ENCODE measurements around the gene PMAIP1.
A peak's percentile ranks its signal among the peaks of the same experiment; 100 is the strongest.
"Not testable (repeated sequence)": the region's sequence is repeated elsewhere in the genome, so short reads cannot be mapped to it uniquely, and the experiment has no call there.

The PMAIP1 gene

GRCh38 chr18:59885579-59886163 is 14.1 kb upstream of the PMAIP1 start:
- DNase-seq = no peak

DNA sequence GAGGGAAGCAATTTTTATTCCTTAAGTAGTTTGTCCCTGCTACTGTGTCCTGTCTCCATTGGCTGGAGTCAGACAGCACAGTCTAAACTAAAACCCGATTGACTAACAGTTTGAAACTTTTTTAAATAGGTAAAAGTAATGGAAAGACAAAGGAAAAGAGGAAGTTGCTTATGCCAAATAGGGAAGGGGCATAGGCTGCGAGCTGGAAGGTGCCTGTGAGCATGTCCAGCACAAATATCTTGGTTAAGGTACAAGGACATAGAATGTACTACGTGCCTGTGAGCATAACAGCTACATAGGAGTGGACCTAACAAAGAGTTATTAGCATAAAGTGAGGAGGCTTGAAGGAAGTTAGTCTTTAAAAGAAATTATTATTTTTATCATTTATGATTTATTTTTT is 13.4 kb upstream of the PMAIP1 start:
- not testable (repeated sequence) for DNase-seq

GRCh38 chr18:59892123-59892522 is 7.7 kb upstream of the PMAIP1 start:
- no peak for DNase-seq

DNA sequence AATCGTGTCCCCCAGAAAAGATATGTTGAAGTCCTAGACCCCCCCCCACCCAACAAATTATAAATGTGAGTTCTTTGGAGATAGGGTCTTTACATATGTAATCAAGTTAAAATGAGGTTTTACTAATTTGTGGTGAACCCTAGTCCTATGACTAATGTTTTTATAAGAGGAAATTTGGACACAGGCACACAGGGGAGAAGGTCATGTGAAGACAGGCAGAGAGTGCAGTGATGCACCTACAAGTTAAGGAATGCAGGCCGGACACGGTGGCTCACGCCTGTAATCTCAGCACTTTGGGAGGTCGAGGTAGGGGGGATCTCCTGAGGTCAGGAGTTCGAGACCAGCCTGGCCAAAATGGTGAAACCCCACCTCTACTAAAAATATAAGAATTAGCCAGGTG is 5.8 kb upstream of the PMAIP1 start:
- no peak for DNase-seq

DNA sequence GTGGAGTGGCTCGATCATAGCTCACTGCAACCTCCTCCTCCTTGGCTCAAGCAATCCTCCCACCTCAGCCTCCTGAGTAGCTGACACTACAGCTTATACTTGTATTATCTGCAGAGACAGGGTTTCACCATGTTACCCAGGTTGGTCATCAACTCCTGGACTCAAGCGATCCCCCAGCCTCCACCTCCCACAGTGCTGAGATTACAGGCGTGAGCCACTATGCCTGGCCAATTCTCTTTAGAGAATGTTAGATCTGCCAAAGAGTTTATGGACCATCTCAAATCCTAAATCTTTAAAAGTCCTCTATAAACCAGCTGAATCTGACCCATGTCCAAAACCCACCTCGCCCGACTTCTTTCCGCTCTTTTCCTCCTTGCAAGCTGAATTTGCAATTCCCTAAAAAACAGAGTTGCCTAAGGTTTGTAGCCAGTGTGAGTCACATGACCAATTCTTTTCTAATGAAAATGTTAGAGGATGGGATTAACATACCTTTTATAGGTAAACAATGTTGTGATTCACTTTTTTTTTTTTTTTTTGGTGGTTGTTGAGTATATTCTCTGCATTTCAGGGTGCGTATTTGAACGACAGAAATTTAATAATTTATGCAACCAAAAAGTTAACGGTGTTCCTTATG is 2.4 kb upstream of the PMAIP1 start:
- DNase-seq = no peak

DNA sequence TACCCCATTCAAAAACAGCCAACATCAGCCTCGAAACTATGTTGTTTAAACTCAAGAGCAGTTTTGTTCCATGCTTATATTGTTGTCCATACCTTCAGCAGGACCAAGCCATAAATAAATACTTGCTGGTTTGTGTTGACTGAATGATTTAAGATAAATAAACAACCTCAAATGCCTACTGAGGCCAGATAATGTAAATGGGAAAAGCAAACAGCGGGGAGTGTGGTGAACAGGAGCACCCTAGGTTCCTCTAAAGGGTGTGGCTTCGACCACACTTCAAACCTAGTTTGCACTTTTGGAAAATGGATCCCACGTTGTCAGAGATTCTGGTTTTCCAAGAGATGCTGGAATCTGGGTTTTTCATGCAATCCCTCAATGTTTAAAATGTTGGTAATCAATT is 1.7 kb upstream of the PMAIP1 start:
- no peak for DNase-seq

- DNase-seq = no peak
These were observed 1.0 kb upstream of the PMAIP1 start for GRCh38 chr18:59898609-59899297.

GRCh38 chr18:59900222-59901128 is 679 bp downstream of the PMAIP1 start:
- peak; percentile 27 for DNase-seq

- no peak for DNase-seq
These were observed 2.6 kb downstream of the PMAIP1 start for GRCh38 chr18:59902131-59902992.

DNA sequence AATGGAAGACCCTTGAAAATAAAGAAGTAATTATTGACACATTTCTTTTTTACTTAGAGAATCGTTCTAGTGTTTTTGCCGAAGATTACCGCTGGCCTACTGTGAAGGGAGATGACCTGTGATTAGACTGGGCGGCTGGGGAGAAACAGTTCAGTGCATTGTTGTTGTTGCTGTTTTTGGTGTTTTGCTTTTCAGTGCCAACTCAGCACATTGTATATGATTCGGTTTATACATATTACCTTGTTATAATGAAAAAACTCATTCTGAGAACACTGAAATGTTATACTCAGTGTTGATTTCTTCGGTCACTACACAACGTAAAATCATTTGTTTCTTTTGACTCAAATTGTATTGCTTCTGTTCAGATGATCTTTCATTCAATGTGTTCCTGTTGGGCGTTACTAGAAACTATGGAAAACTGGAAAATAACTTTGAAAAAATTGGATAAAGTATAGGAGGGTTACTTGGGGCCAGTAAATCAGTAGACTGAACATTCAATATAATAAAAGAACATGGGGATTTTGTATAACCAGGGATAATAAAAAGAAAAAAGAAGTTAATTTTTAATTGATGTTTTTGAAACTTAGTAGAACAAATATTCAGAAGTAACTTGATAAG is 3.3 kb downstream of the PMAIP1 start:
- no peak for DNase-seq

DNA sequence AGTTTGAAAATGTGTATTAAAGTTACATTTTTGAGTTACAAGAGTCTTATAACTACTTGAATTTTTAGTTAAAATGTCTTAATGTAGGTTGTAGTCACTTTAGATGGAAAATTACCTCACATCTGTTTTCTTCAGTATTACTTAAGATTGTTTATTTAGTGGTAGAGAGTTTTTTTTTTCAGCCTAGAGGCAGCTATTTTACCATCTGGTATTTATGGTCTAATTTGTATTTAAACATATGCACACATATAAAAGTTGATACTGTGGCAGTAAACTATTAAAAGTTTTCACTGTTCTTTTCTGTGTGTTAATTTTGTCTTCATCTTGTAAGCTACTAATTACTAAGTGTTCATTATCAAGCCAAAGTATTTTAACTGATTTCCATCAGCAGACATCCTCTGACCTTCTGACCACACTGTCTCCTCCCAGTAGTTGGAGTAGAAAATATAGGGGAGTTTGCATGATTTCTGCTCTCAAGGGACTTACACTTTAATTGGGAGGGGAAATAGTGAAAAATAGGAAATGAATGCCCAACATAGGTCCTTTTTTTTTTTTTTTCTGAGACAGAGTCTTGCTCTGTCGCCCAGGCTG is 4.3 kb downstream of the PMAIP1 start:
- no peak for DNase-seq

DNA sequence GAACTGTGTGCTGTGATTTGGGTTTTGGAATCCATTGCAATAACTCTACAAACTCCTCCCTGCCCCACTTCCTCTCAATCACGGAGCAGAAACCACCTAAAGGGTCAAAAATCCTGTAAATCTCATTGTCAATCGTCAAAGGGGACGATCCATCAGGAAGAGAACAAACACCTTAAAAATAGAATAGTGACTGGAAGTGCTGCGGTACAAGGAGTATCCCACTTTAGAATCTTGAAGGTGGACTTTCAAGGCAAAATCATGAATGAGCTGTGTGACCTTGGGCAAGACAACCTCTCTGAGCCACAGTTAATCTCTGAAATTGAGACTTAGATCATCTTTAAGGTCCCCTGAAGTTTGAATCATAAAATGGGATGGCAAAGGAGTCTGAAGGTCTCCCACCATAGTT is 5.9 kb downstream of the PMAIP1 start:
- DNase-seq = no peak

DNA sequence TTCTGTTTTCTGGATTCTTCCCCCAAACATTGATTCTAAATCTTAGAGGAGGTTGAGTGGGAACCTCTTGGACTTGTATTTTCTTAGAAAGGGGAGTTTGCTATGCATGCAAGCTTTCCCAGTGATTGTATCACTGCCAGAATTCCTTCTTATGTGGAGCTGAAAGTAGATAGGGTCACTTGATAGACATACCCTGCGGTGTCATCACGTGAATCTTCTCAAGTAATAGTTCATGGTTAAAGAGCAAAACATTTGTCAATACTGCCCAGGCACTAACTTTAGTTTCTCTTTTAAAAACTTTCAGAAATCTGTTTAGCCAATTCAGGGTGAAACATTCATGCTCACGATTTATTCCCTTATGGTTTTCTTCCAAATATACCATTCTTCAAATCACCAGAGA is 6.4 kb downstream of the PMAIP1 start:
- no peak for DNase-seq

DNA sequence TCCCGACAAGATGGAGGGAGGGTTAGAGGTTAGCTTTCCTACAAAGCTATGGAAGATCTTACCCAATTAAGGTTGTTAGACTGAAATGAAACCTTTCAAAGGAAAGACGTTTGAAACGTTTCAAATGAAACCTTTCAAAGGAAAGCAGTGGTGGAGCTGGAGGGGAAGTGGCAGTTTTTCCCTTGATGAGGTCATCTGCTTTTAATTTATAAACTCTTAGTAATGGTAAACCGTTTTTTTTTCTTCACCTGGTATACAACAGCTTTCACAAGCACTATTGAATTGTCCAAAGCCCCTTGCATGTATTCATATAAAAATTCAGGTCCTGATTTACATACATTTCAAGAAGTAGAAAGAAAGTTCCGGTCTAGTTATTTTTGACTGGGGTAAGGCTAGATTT is 7.4 kb downstream of the PMAIP1 start:
- no peak for DNase-seq

DNA sequence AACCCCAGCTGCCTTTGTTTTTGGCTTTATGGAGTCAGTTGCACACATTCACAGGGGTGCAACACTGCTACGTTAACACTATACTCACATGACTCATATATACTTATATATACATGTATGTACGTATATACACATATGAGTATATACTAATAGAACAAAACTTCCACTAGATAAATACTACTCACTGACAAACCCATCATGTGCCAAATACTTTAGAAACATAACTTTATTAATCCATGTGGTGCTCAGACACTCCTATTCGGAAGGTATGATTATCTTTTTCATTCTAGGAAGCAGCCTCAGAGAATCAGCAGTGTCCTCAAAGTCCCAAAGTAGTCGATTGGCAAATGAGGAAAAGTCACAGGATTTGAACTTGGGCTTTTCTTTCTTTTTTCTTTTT is 7.9 kb downstream of the PMAIP1 start:
- no peak for DNase-seq

DNA sequence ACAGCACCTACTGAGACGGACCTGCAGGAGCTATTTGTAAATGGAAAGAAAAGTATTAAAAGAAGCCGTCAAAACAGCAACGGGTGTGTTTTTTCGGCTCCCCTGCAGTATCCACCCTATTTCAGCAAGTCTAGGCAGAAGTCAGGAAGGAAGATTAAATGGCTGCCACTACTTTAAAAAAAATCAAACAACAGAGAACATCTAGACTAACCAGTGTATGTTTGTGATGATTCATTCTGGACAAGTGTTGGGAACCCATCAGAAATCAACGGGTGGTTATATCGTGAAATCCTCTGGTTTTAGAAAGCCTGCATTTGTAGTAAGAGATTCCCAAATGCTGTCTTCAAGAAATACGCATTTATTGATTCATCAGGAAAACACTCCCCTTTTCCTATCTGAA is 9.0 kb downstream of the PMAIP1 start:
- no peak for DNase-seq

DNA sequence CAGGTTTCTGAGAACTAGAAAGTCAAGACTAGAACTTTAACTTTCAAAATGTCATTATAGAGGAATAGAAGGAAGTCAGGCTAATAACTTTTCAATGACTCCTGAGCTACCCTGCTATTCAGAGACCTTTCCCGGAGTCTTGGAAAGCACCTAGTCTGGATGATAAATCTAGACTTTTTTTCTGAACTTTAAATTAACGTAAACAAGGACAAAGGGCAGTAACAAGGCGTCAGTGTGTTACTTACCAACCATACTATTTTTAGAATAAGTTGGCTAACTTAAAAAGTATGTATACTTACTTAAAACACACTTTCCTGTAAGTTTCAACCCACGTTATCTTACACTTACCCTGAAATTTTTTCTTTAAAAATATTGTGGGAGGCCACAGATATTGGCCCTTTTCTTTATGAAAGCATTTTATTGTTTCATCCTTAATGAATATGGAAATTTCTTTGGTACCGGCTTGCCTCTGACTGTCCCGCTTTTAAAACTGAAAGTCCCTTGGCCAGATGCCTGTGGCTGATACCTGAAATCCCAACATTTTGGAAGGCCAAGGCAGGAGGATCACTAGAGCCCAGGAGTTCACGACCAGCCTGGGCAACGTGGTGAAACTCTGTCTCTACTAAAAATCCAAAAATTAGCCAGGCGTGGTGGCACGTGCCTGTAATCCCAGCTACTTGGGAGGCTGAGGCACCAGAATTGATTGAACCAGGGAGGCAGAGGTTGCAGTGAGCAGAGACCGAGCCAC is 9.7 kb downstream of the PMAIP1 start:
- DNase-seq = no peak

- no peak for DNase-seq
These were observed 11.2 kb downstream of the PMAIP1 start for GRCh38 chr18:59910967-59911366.

- DNase-seq = no peak
These were observed 11.8 kb downstream of the PMAIP1 start for GRCh38 chr18:59911600-59911999.

DNA sequence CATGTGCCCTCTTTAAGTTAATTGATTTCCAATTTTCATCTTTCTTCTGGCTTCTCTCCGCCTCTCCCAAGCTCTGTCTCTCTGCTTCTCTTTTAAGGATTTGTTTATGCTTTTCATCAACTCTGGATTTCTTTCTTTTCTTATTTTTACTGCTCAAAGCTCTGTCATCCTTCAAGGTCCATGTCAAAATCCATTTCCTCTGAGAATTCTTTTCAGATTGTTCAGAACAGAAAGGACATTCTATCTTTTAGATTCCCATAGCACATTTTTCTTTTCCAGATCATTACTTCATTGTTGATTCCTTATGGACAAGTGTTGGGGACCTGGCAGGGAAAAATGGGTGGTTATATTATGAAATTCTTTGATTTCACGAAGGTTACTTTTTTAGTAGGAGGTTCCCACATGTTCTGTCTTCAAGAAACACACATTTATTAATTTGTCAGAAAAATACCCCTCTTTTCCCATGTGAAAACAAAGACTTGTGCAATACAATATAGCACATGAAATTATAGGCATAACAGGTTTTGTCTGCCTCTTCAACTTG is 12.3 kb downstream of the PMAIP1 start:
- no peak for DNase-seq

GRCh38 chr18:59915606-59916005 is 15.8 kb downstream of the PMAIP1 start:
- DNase-seq = no peak

Data from NCI-H1436 treated with DMSO at 0.1 percent for 48 hours (cell line).